Measurements from ENCODE around the gene HOOK2.
"Not testable (repeated sequence)": the region's sequence is repeated elsewhere in the genome, so short reads cannot be mapped to it uniquely, and the experiment has no call there.

The HOOK2 gene

DNA sequence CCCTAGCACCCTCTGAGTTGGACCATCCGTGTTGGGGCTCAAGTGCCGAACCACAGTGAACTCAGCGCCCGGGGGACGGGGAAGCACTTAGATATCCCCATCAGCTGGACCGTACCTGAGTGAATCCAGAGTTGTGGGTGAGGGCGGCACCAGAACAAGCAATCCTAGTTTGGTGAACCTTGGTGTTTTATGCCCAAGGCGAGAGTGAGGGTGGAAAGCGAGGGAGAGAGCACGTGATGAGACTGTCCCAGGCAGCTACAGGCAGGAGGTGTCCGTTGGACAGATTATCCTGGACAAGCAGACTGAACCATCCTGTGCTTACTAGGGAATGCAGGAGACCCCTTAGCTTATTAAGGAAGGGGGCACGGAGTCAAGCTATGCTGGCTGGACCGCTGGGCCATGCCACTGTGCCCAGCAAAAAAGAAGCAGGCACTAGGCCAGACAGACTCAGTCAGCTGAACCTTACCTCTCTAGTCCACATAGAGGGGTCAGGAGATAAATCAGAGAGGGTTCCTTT lies 37.5 kb downstream of the HOOK2 start:
- no peak overlapping the region for H3K27ac ChIP-seq (ENCODE audit: low read length)
- no peaks in the 10 kb centered on the region for H3K9me3 ChIP-seq (ENCODE audit: control insufficient read depth in 1 of 2, low read length in 2 of 2)
- peak overlapping the region; percentile 88 to 98 for H3K4me3 ChIP-seq (ENCODE audit: low read depth in 1 of 2, low read length in 2 of 2)
- H3K4me1 ChIP-seq (ENCODE audit: control insufficient read depth in 1 of 2, insufficient read depth in 2 of 2, low read length in 2 of 2): peaks cover 15 to 29% of the 10 kb centered on the region in 2 donors
- H3K36me3 ChIP-seq (ENCODE audit: control insufficient read depth in 1 of 2, insufficient read depth in 2 of 2, low read length in 2 of 2): peaks cover 0 to 24% of the 10 kb centered on the region in 2 donors
- no peaks in the 10 kb centered on the region for H3K27me3 ChIP-seq (ENCODE audit: low read depth, low read length)

DNA sequence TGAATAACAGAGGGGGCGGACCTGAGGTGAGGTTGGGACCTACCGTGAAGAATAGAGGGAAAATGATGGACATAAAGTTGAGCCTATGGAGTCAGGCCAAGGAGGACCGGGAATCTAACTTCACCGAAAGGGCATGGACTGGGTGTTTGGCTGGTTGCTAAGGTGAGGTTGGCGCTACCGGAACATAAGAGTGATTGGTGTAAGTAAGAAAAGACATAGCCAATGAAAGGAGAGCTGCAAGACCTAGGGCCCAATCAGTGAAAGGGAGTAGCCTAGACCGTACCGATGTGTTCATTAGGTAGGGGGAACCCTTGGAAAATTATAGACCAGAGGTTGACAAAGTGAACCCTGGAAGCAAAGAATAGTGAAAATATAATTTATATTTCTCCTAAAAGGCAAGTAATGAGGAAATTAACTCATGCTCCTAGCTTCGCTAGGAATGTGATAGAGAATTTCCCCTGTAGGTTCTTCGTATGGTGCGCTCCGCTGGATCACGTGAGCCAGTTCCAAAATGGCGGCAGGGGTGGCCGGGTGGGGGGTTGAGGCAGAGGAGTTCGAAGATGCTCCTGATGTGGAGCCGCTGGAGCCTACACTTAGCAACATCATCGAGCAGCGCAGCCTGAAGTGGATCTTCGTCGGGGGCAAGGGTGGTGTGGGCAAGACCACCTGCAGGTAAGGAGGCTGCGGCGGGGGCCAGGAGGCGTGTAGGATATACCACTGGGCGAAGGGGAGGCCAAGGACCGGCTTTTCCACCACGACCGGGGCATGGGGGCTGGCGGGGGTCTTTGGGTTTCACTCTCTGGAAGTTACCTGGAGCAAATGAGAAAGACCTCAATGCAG lies 38.1 kb downstream of the HOOK2 start, which contains the start of gene GET3:
Gene GET3, plus strand, starts transcription at position 503 of the 840 bp plus-strand sequence. Its CDS starts 9 bp downstream, at position 512.
- Histone ChIP-seq H3K9me3 (ENCODE audit: control insufficient read depth in 1 of 2, low read length in 2 of 2) (no peaks in the 10 kb centered on the region), H3K27me3 (ENCODE audit: low read depth, low read length) (no peaks in the 10 kb centered on the region), H3K4me3 (ENCODE audit: low read depth in 1 of 2, low read length in 2 of 2) (peak within 1 kb of the TSS; percentile 88 to 98), H3K4me1 (ENCODE audit: control insufficient read depth in 1 of 2, insufficient read depth in 2 of 2, low read length in 2 of 2) (peaks cover 15 to 36% of the 10 kb centered on the region in 2 donors), H3K27ac (ENCODE audit: low read length) (peak within 1 kb of the TSS; percentile 97), H3K36me3 (ENCODE audit: control insufficient read depth in 1 of 2, insufficient read depth in 2 of 2, low read length in 2 of 2) (peaks cover 0 to 23% of the 10 kb centered on the region in 2 donors)

GRCh38 chr19:12733369-12734214 lies 41.8 kb downstream of the HOOK2 start:
- Histone ChIP-seq H3K36me3 (ENCODE audit: control insufficient read depth in 1 of 2, insufficient read depth in 2 of 2, low read length in 2 of 2) (peaks cover 15 to 40% of the 10 kb centered on the region in 2 donors), H3K4me3 (ENCODE audit: low read depth in 1 of 2, low read length in 2 of 2) (peak overlapping the region; percentile 93 to 95), H3K9me3 (ENCODE audit: control insufficient read depth in 1 of 2, low read length in 2 of 2) (no peaks in the 10 kb centered on the region), H3K27ac (ENCODE audit: low read length) (peak overlapping the region; percentile 80), H3K27me3 (ENCODE audit: low read depth, low read length) (no peaks in the 10 kb centered on the region), H3K4me1 (ENCODE audit: control insufficient read depth in 1 of 2, insufficient read depth in 2 of 2, low read length in 2 of 2) (peaks cover 15 to 44% of the 10 kb centered on the region in 2 donors)

DNA sequence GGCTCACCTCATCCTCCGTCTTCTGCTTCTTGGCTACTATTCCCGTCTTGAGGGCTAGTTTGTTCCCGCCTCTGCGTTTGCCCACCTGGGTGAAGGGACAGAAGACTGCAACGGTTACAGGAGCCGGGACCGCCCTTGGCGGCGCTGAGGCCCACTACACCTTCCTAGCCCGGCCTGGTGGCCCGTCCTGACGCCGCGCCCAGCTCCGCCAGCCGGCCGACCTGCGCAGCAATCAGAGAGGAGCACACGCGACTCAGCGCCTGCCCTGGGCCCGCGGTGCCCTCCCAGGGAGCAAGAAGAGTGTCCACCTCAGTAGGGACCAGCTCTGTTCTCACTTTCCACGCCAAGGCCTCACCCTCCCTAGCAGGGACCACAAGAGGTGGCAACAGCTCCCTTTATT lies 44.0 kb downstream of the HOOK2 start:
- Histone ChIP-seq H3K4me3 (ENCODE audit: low read depth in 1 of 2, low read length in 2 of 2) (no peak overlapping the region), H3K9me3 (ENCODE audit: control insufficient read depth in 1 of 2, low read length in 2 of 2) (no peaks in the 10 kb centered on the region), H3K36me3 (ENCODE audit: control insufficient read depth in 1 of 2, insufficient read depth in 2 of 2, low read length in 2 of 2) (peaks cover 15 to 46% of the 10 kb centered on the region in 2 donors), H3K4me1 (ENCODE audit: control insufficient read depth in 1 of 2, insufficient read depth in 2 of 2, low read length in 2 of 2) (peaks cover 8 to 30% of the 10 kb centered on the region in 2 donors), H3K27me3 (ENCODE audit: low read depth, low read length) (no peaks in the 10 kb centered on the region), H3K27ac (ENCODE audit: low read length) (no peak overlapping the region)

DNA sequence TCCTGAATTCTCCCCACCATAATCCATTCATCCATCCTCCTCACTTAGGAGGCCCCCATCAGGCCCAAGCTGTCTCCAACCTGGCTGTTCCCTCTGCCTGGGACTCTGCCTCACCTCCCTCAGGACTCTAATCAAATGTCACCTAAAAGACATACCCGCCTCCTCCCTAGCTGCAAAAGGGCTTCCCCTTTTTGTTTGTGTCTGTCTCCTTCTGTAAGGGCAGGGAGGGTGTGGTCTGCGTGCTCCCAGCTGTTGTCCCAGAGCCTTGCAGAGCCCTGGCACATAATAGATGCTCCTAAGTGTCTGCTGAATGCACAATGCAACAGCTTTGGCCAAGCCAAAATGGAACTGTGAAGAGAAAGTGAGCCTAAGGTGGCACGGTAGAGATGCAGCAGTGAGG lies 45.3 kb downstream of the HOOK2 start:
- no peak overlapping the region for H3K27ac ChIP-seq (ENCODE audit: low read length)
- H3K27me3 ChIP-seq (ENCODE audit: low read depth, low read length): no peaks in the 10 kb centered on the region
- H3K36me3 ChIP-seq (ENCODE audit: control insufficient read depth in 1 of 2, insufficient read depth in 2 of 2, low read length in 2 of 2): peaks cover 15 to 46% of the 10 kb centered on the region in 2 donors
- no peak overlapping the region for H3K4me3 ChIP-seq (ENCODE audit: low read depth in 1 of 2, low read length in 2 of 2)
- peaks cover 8 to 27% of the 10 kb centered on the region in 2 donors for H3K4me1 ChIP-seq (ENCODE audit: control insufficient read depth in 1 of 2, insufficient read depth in 2 of 2, low read length in 2 of 2)
- H3K9me3 ChIP-seq (ENCODE audit: control insufficient read depth in 1 of 2, low read length in 2 of 2): no peaks in the 10 kb centered on the region

DNA sequence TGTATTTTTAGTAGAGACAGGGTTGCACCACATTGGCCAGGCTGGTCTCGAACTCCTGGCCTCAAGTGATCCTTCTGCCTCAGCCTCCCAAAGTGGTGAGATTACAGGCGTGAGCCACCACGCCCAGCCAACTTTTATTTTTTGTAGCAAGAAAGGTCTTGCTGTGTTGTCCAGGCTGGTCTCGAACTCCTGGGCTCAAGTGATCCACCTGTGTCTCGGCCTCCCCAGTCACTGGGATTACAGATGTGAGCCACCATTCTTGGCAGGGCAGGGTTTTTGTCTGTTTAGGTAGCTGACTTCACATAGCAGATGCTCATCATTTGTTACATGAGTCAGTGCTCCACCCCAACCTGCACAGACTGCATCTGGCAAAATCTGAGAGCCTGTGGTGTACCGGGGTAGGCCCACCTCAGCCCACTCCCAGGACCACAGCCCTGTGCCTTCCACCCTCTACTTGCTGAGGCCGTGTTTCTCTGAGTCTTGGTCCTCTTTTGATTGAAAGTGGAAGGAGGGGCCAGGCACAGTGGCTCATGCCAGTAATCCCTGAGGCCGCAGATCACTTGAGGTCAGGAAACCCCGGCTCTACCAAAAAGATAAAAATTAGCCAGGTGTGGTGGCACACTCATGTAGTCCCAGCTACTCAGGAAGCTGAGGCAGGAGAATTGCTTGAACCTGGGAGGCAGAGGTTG lies 47.5 kb downstream of the HOOK2 start:
- Histone ChIP-seq H3K9me3 (ENCODE audit: control insufficient read depth in 1 of 2, low read length in 2 of 2) (no peaks in the 10 kb centered on the region), H3K27me3 (ENCODE audit: low read depth, low read length) (no peaks in the 10 kb centered on the region), H3K36me3 (ENCODE audit: control insufficient read depth in 1 of 2, insufficient read depth in 2 of 2, low read length in 2 of 2) (peaks cover 15 to 42% of the 10 kb centered on the region in 2 donors), H3K27ac (ENCODE audit: low read length) (no peak overlapping the region), H3K4me1 (ENCODE audit: control insufficient read depth in 1 of 2, insufficient read depth in 2 of 2, low read length in 2 of 2) (peaks cover 3 to 30% of the 10 kb centered on the region in 2 donors), H3K4me3 (ENCODE audit: low read depth in 1 of 2, low read length in 2 of 2) (no peak overlapping the region)

- Histone ChIP-seq H3K36me3 (ENCODE audit: control insufficient read depth in 1 of 2, insufficient read depth in 2 of 2, low read length in 2 of 2) (peaks cover 15 to 38% of the 10 kb centered on the region in 2 donors), H3K4me1 (ENCODE audit: control insufficient read depth in 1 of 2, insufficient read depth in 2 of 2, low read length in 2 of 2) (peaks cover 3 to 21% of the 10 kb centered on the region in 2 donors), H3K27ac (ENCODE audit: low read length) (no peak overlapping the region), H3K4me3 (ENCODE audit: low read depth in 1 of 2, low read length in 2 of 2) (no peak overlapping the region), H3K9me3 (ENCODE audit: control insufficient read depth in 1 of 2, low read length in 2 of 2) (no peaks in the 10 kb centered on the region), H3K27me3 (ENCODE audit: low read depth, low read length) (no peaks in the 10 kb centered on the region)
Measured at GRCh38 chr19:12726988-12727316, 48.4 kb downstream of the HOOK2 start.

GRCh38 chr19:12725612-12726011 lies 49.7 kb downstream of the HOOK2 start:
- Histone ChIP-seq H3K36me3 (ENCODE audit: control insufficient read depth in 1 of 2, insufficient read depth in 2 of 2, low read length in 2 of 2) (peaks cover 8 to 28% of the 10 kb centered on the region in 2 donors), H3K4me1 (ENCODE audit: control insufficient read depth in 1 of 2, insufficient read depth in 2 of 2, low read length in 2 of 2) (peaks cover 3 to 27% of the 10 kb centered on the region in 2 donors)
- H3K27me3 ChIP-seq (ENCODE audit: low read depth, low read length); H3K9me3 ChIP-seq (ENCODE audit: control insufficient read depth in 1 of 2, low read length in 2 of 2); H3K27ac ChIP-seq (ENCODE audit: low read length); H3K4me3 ChIP-seq (ENCODE audit: low read depth in 1 of 2, low read length in 2 of 2): not testable (repeated sequence)

GRCh38 chr19:12723641-12724426 lies 51.5 kb downstream of the HOOK2 start, which contains the start of gene TNPO2:
Gene TNPO2, minus strand, starts transcription at chr19:12723932. Its CDS starts 2,955 bp downstream, at chr19:12720977.
- no peaks in the 10 kb centered on the region for H3K27me3 ChIP-seq (ENCODE audit: low read depth, low read length)
- H3K9me3 ChIP-seq (ENCODE audit: control insufficient read depth in 1 of 2, low read length in 2 of 2): no peaks in the 10 kb centered on the region
- H3K27ac ChIP-seq (ENCODE audit: low read length): peak within 1 kb of the TSS; percentile 83
- peak within 1 kb of the TSS; percentile 71 to 77 for H3K4me3 ChIP-seq (ENCODE audit: low read depth in 1 of 2, low read length in 2 of 2)
- H3K4me1 ChIP-seq (ENCODE audit: control insufficient read depth in 1 of 2, insufficient read depth in 2 of 2, low read length in 2 of 2): peaks cover 6 to 34% of the 10 kb centered on the region in 2 donors
- peaks cover 2 to 15% of the 10 kb centered on the region in 2 donors for H3K36me3 ChIP-seq (ENCODE audit: control insufficient read depth in 1 of 2, insufficient read depth in 2 of 2, low read length in 2 of 2)

- H3K27me3 ChIP-seq (ENCODE audit: low read depth, low read length): no peaks in the 10 kb centered on the region
- peaks cover 7 to 16% of the 10 kb centered on the region in 2 donors for H3K36me3 ChIP-seq (ENCODE audit: control insufficient read depth in 1 of 2, insufficient read depth in 2 of 2, low read length in 2 of 2)
- peak overlapping the region; percentile 83 for H3K27ac ChIP-seq (ENCODE audit: low read length)
- peak overlapping the region; percentile 71 to 77 for H3K4me3 ChIP-seq (ENCODE audit: low read depth in 1 of 2, low read length in 2 of 2)
- peaks cover 6 to 38% of the 10 kb centered on the region in 2 donors for H3K4me1 ChIP-seq (ENCODE audit: control insufficient read depth in 1 of 2, insufficient read depth in 2 of 2, low read length in 2 of 2)
- no peaks in the 10 kb centered on the region for H3K9me3 ChIP-seq (ENCODE audit: control insufficient read depth in 1 of 2, low read length in 2 of 2)
Measured at GRCh38 chr19:12723381-12723640, 52.0 kb downstream of the HOOK2 start.

Data from muscle layer of duodenum (tissue), 2 donors.